HFF-Myc (cell line): ENCODE results near the gene NOSIP.

Experiments
- DNase-seq: peaks from one replicate; pipeline ENCODE4 v3.0.0-alpha.2; 2011; ENCODE audit warnings: low read depth; ENCODE audit errors: extremely low read depth
- H3K4me3 ChIP-seq: replicated peaks from 2 replicates; pipeline ENCODE4 v1.5.1; 2011; ENCODE audit warnings: low read depth, mild to moderate bottlenecking, control low read depth, low read length
- TF ChIP-seq, protein P1 (sequence below): IDR thresholded peaks from 2 replicates; pipeline ENCODE4 v1.5.1; 2012; ENCODE audit warnings: mild to moderate bottlenecking, low read depth, low read length, control low read depth; ENCODE audit errors: missing control alignments

The NOSIP gene

DNA sequence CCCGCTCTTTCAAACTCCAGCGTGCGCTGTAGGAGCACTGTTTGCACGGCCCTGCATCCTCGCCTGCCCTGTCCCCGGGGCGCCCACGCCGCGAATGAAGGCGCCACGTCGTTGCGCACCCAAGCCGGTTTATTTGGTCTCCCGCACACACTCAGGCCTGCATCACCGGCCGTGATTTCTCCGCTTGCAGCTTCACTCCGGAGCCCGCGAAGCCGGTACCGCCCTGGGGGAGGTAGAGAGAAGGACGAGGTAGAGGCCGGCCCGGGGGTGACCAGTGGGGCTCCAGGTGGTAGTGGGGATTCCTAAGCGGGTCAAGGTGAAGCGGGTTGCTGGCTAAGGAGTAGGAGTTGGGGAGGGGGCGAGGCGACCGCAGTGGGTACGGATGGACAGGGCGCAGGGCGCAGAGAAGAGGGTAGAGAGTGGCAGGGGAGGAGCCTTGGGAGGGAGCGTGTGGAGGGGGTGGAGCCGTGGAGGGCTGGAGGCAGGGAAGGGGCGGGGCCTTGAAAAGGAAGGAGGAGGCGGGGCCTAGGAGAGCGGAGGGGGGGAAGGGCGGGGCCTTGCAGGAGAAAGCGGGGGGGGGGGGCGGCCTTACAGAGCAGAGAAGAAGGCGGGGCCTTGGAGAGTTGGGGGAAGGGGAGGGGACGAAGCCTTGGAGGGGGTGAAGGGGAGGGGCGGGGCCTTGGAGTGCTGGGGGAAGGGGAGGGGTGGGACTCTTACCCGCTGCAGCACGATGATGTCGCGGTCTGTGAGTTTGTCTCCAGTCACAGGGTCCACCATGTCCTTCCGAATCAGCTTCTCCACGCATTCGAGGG lies 24.6 kb downstream of the NOSIP start:
- no peak overlapping the region for H3K4me3 ChIP-seq
- no peak for DNase-seq
- TF ChIP-seq, protein P1, sequence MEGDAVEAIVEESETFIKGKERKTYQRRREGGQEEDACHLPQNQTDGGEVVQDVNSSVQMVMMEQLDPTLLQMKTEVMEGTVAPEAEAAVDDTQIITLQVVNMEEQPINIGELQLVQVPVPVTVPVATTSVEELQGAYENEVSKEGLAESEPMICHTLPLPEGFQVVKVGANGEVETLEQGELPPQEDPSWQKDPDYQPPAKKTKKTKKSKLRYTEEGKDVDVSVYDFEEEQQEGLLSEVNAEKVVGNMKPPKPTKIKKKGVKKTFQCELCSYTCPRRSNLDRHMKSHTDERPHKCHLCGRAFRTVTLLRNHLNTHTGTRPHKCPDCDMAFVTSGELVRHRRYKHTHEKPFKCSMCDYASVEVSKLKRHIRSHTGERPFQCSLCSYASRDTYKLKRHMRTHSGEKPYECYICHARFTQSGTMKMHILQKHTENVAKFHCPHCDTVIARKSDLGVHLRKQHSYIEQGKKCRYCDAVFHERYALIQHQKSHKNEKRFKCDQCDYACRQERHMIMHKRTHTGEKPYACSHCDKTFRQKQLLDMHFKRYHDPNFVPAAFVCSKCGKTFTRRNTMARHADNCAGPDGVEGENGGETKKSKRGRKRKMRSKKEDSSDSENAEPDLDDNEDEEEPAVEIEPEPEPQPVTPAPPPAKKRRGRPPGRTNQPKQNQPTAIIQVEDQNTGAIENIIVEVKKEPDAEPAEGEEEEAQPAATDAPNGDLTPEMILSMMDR, result no peak

DNA sequence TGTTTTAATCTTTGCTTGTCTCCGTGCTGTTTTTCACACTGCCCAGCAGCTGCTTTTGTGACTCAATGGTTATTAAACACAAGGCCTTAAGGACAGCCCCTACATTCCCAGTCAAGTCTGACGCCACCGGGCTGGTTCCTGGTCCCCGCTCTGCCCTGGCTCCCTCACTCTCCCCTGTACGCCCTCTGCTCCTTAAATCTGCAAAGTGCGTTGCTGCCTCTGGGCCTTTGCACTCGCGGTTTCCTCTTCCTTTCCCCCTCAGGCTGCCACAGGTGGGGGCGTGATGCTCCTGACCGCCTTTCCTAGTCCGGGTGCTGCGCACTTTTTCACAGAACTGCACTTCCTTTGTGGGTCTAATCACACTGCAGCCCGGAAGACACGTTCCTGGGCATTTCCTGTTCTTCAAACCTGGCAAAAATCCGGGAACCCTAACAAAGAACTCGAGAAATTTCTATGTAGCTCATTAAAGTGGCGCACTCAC lies 25.6 kb downstream of the NOSIP start:
- no peak for DNase-seq
- no peak overlapping the region for H3K4me3 ChIP-seq
- TF ChIP-seq, protein P1, result no peak

DNA sequence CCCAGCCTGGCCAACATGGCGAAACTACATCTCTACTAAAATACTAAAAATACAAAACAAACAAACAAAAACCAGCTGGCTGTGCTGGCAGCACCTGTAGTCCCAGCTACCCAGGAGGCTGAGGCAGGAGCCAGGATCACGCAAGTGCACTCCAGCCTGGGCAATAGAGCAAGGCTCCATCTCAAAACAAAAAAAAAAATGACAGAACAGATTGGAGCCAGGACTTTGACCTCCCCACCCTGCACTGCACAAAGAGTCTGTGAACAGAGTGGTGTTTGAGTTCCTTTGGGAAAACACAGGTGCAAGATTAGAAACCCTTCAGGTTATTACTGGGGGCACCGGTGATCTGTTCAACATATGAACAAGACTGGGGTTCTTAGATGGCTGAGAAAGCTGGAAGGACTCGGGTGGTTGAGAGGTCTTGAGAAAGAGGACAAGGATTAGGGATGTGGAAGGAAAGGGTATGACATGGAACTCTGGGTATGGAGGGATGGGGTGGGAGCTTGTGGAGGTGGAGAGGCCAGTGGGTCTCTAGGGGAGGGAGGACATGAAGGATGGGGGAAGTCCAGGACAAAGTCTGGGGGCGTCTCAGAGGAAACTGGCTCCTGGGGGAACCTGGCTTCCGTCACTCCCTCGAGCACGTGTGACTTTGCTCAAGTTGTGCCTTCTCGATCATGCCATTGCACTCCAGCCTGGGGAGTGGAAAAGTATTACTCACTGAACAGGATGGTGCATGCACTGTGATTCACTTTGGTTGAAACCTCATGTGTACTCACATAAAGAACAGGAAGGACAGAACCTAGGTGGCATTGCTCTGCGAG lies 26.7 kb downstream of the NOSIP start:
- no peak overlapping the region for H3K4me3 ChIP-seq
- TF ChIP-seq, protein P1, result no peak
- no peak for DNase-seq

DNA sequence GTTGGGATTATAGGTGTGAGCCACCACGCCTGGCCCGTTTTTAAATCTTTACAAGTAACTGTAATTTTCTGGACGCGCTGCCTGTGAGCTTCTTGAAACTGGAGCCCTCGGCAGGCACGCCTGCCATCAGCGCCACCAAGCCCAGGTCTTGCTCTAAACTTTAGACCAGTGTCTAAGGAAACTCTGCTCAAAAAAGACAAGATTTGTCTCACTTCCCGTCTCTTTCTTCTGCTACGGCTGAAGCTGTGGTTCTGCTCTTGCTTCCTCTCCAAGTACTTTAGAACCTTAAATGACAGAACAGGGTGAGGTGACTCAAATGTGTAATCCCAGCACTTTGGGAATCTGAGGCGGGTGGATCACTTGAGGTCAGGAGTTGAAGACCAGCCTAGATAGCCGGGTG lies 27.6 kb downstream of the NOSIP start:
- no peak for DNase-seq
- TF ChIP-seq, protein P1, result no peak
- H3K4me3 ChIP-seq, result no peak overlapping the region

DNA sequence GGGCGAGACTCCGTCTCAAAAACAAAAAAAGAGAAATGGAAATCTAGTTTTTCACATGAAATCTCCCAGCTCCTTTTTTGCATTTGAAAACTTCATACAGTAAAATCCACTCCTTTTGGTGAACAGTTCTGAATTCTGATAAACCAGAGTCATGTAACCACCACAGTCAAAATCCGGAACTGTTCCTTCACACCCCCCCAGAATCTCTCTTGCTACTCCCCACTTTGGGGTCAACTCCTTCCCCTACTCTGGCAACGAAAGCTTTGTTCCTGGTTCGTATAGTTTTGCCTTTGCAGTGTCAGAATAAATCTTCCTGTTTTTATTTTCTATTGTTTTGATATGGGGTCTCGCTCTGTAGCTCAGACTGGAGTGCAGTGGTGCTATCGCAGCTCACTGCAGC lies 28.8 kb downstream of the NOSIP start:
- DNase-seq, result no peak
- TF ChIP-seq, protein P1, result no peak
- H3K4me3 ChIP-seq, result no peak overlapping the region

DNA sequence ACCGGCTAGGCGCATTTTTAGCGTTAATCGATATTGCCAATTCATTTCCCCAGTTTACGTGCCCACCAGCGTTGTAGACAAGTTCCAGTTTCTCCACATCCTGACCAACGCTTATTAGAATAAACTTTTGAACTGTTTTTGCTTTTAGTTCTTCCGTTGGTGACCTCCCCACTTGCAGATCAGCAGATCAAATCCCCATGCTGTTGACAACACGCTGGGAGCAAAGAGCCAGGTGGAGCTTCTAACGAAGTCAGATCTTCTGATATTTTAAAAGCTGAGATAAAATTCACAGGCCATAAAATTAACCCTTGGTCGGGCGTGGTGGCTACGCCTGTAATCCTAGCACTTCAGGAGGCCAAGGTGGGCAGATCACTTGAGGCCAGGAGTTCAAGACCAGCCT lies 31.3 kb downstream of the NOSIP start:
- TF ChIP-seq, protein P1, result no peak
- no peak overlapping the region for H3K4me3 ChIP-seq
- no peak for DNase-seq
